ENCODE results near the gene TMEM106C.

The TMEM106C gene, protein sequence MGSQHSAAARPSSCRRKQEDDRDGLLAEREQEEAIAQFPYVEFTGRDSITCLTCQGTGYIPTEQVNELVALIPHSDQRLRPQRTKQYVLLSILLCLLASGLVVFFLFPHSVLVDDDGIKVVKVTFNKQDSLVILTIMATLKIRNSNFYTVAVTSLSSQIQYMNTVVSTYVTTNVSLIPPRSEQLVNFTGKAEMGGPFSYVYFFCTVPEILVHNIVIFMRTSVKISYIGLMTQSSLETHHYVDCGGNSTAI

DNA sequence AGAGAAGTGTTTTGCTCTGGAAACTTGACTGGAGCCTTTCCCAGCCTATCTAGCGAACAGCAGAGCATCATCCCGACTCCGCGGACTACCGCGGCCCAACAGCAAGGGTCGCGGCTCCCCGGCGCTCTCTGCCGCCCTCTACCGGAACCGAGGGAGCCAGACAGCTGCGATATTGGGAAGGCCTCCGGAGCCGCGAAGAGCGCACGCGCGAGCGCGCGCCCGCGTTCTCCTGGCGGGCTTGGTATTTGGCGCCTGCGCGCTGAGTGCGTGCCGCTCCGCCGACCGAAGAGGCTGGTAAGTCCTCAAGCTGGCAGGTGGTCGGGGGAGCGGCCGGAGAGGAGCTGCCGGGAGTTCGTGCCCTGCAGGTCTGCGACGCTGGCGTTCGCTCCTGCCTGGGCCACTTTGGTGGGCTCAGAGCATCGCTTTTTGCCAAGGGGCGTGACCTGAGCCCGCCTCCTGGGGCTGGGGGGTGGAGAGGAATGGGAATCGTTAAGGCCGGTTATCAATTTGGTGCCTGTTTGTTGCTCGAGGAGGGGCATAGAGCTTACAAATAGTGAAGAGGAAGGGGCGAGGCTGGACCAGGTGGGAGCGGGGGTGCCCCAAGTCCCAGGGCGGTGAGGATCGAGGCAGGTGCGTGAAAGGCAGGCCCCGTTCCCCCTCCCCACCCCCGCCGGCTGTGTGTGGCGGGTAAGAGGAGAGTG lies at the start of gene TMEM106C:
TMEM106C (plus strand) TSS at position 257 of the 701 bp plus-strand sequence. CDS start 641 bp downstream, outside the sequence.
- FAIRE-seq, result peak; percentile 63

DNA sequence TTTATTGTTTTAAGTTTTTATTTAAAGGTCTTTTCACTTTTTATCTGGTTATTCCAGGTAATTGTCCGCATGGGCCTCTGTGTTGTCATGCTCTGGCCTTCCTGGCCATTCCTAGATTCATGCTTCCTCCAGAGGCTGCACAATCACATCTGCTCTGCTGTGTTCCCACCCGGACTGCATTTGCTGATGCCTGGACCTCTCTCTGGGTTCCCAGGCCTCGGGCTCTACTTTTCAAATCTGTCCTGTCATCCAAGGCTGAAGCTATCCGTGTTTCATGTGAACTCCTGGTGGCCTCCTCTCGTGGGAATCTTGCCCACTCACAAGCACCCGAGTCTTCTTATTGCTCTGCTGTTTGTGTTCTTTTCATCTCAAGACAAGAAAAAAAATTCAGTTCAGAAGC lies 42.5 kb upstream of the TMEM106C start:
- FAIRE-seq, result no peak

DNA sequence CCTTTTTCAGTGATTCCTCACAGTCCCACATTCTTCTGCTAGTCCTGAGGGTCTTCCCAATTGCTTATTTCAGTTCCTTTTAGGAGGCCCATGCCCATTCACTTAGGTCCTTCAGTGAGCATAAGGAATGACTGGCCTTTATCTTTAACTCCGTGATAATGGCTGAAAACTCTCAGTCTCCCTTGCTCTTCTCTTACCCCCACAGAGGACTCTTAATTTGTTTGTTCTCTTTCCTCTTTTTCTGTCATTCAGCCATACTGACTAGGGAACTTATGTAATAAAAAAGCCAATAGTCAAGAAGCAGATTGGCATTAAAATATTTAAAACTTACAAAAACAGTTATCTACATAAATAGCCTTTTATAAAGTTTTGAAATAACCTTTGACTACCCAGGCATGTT lies 41.5 kb upstream of the TMEM106C start:
- FAIRE-seq, result no peak

DNA sequence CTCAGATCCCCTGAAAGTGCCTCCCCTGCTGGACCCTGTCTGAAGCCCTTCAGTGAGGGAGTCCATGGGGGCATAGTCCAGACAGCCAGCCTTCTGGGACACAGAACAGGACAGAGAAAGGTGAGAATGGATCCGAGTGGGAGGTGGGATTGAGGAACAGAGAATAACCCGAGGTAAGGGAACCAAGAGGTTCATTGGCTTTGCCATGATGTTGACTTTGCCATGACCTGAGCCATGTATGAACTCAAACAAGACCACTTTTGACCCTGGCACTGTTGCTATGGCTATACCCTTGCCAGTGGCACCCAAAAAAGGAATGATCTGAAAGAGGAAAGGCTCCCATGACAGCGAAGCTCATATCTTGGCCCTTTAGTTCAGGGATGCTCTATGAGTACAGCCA lies 36.0 kb upstream of the TMEM106C start:
- no peak for FAIRE-seq

DNA sequence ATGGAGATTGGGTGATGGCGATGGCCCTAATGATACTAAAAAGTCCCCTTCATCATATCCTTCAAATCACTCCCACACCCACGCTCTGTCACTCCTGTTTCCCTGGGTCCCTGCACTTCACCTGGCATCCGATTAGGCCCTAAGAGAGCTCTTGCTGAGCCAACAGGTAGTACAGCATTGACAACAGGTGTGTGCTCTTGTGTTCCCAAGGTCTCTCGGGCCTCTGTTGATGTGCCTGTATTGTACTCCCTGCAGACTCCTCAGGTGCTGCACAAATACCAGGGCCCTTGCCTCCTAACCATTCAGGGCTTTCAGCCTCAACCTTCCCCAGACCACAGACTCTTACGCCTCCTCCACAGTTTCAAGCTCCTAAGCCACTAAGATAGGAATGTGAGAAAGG lies 32.8 kb upstream of the TMEM106C start:
- FAIRE-seq, result no peak

DNA sequence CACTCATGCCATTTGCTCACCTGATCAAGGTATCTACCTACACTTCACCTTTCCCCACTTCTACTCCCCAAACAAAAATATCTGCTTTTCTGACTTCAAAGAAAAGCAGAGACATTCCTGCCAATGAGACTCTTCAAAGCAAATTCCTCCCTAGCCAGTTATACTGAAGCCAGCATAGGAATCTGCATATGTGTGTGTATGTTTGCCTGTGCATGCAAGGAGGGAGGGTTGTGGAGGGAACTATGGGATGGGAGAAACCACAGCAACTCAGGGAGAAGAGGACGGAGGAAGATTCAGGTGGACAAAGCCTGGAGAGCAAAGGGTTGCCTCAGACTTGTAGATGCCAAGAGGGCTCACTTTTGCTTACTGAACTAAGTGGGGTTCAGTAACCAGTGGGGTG lies 32.2 kb upstream of the TMEM106C start:
- FAIRE-seq, result no peak

DNA sequence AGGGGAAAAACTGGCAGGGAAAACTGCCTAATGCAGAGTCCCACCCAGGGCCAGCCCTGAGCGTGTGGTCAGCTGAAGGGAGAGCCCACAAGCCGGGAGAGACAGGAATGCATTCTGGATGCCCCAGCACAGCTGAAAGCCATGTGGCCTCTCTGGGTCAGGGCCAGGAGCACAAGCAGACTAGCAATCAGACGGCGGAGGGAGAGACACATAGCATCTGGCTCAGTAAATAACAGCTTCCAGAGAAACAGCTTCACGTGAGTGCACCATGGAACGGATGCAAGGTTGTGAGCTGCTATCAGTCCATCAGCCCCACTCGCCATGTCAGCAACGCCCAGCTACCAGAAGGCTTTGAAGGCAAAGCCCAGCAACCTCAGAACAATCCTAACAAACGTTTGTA lies 28.2 kb upstream of the TMEM106C start:
- FAIRE-seq, result no peak

DNA sequence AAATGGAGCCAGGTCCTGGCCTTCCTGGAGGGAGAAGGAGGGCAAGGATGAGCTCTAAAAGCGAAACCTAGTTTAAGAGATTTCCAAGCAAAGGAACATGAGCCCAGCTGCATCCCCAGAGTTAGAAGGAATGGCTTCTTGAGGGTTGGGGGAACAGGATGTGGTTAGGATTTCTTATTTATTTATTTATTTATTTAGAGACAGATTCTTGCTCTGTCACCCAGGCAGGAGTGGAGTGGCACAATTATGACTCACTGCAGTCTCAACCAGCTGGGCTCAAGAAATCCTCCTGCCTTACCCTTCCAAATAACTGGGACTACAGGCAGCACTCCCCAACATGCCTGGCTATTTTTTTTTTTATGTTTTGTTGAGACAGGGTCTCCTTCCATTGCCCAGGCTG lies 25.3 kb upstream of the TMEM106C start:
- FAIRE-seq, result no peak

DNA sequence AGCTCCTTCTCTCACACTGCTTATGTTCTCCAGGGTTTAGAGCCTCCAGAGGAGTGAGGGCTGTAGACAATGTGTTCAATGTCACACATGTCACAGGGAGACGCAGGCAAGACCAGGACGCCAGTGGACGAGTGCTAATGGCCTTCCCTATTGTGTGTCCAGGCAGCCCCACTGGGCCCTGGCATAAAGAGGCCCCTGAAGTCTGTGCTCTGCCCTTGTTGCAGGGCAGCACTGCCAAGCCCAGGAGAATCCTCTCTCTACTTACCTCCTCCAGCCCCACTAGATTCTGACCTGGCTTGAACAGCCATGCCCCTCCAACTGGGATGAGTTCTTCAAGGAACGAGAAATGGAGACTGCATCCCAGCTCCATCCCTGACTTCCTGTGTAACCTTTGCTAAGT lies 24.8 kb upstream of the TMEM106C start:
- no peak for FAIRE-seq

DNA sequence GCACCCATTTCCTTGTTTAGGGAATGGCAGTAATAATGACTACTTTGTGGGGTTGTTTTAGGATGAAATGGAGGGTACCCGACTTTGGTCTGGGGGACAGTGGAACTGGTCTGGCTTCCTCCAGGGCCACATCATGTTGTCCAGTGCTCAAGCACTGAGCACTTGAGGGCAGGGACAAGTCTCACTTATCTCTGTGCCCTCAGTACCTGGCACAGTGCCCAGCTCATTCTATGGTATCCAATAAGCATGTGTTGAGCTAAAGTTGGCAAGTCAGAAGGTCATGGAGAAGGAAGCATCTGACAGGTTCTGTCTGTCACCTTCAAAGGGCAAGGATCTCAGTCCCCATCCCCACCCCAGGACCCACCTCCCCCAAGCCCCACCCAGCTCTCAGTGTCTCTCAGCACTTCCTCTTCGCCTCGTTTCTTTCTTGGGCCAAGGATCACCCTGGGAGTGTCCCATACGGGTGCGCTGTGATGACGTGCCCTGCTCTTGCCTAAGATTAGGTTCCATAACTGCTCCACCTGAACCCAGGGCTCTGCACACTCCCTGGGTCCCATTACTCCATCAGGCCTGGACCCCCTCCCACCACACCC lies 24.3 kb upstream of the TMEM106C start:
- FAIRE-seq, result no peak

DNA sequence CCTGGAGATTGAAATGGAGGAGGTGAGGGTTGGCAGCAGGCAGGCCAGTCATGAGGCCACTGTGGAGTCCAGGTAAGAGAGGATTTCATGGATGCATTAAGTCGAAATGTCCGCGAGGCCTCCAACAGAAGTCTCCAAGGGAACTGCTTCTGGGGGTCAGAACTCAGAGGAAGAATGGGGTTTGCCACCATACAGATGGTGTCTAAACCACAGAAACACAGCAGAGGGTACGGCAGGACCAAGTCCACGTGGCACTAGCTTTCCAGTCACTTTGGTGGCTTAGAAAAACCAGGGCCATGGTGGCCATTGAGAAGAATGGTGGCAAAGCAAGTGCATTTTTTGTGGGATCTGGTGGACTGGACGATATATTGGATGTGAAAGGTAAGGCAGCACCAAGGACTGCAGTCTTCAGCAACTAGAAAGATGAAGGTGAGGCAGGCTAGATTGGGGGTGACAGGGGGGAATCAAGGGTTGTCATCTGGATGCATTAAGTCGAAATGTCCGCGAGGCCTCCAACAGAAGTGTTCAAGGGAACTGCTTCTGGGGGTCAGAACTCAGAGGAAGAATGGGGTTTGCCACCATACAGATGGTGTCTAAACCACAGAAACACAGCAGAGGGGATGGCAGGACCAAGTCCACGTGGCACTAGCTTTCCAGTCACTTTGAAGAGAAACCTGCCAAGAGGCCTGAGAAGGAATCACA lies 22.5 kb upstream of the TMEM106C start:
- FAIRE-seq, result no peak

DNA sequence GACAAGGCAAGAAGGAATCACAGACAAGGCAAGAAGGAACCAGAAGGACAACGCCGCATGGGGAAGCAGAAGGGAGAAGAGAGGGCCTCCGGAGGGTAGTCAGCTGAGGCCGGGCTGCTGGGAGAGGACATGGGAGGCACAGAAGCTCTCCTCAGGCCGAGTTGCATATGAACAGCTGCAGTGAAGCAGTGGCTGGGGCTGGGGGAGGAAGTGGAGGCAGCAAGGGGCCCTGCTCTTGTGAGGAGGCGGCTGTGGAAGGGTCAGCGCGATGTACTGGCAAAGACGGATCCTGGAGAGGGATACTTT lies 22.0 kb upstream of the TMEM106C start:
- FAIRE-seq, result no peak

DNA sequence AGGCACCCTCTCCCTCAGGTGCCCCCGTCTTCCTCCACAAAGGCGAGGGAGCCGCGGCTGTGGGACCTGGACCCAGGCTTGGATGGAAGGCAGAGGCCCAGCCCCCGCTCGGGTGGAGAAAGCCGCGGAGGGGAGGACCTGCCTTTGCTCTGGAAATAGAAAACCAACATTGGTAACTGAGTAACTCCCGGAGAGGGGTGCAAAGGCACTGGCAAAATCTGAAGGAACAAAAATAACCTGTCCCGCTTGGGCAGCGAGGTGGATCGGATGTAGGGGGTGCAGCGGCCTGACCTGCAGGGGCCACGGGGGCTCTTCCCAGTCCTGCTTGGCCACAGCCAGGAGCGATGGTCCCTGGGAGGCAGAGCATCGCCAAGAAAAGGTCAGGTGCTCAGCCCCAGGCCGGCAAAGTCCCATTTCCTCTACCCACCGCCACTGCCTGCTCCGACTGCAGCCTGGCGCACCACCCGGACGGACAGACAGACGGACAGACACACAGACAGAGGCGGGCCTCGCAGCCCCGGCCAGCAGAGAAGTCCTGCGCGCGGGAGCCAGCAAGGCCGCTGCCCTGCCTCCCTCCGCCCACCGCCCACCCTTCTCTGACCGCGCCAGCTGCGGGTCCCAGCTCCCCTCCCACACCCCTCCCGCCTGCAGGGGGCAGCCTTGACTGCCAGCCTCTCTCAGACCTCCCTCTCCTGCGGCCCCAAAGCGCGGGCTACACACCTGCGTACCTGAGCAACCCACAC lies 21.4 kb upstream of the TMEM106C start:
- FAIRE-seq, result no peak

DNA sequence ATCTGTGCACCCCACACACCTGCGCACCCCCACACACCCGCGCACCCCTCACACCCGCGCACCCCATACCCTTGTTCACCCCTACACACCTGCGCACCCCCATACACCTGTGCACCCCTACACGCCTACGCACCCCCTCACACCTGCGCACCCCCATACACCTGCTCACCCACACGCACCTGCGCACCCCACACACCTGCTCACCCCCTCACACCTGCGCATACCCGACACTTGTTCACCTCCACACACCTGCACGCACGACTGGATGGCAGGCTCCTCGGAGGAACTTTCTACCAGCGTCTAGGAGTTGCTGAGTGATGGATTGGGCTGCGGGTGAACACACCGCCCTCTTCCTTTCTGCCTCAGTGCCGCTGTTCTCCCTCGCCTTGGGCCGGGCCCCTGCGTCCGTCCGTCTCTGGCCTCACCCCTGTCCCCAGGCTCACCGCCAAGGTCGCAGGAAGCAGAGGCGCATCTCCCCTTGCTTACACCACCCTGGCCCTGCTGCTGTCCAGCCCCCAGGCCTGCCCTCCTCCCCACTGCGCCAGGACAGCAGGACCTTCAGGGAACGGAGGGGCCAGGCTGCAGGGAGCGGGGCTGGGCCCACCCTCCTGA lies 20.7 kb upstream of the TMEM106C start:
- no peak for FAIRE-seq

DNA sequence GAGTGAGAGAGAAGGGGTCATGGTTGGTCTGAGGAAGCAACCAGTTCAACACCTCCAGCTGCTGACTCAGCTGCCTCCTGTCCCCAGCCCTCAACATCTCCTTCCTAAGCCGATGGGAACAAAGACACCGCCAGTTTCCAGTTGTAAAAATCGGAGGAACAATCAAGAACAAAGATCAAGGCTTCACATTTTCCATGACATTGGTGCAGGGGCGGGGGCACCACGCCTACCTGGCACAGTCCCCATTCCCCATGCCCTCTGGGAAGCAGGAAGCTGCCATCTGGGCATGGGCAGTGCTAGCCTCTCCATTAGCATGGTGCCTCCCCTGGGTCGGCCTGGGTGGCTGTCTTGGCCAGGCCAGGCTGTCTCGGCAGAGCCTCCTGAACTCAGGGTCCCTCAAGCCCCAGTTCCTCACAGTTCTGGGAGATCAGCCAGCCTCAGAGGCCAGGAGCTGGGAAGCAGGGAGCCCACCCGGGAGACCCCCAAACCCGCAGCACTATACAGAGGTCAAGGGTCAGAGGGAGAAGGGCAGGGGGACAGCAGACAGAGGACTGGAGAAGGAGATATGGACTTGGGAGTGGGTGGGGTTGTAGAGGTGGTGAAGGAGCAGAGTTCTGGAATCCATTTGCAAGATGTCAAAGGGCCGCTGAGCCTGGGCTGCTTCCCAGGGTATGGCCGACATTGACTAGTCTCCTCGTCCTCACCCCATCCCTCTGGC lies 19.6 kb upstream of the TMEM106C start:
- no peak for FAIRE-seq

DNA sequence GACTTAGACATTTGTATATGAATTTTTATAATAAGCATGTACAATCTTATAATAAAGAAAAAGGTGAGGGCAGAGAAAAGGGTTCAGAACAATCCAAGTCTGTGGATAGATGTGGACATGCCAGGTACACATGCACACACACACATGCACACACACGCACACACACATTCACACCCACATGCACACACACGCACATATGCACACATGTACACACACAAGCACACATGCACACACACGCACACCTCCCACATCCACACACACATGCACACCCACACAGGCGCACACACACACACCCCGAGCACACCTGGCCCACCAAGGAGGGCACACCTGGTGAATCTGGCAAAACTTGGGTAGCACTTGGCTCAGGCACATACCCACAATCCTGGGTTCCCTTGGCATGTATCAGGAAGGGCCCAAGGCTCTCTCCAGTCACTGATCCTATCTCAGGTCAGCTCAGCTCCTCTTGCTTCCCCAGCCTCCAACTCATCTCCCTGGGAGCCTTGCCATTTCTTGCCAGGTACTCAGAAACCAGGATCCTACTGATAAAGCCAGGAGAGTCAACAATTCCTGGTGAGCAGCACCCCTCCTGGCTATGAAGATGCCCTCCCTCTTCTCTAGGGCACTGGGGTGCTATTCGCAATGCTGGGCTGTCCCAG lies 18.6 kb upstream of the TMEM106C start:
- FAIRE-seq, result no peak

DNA sequence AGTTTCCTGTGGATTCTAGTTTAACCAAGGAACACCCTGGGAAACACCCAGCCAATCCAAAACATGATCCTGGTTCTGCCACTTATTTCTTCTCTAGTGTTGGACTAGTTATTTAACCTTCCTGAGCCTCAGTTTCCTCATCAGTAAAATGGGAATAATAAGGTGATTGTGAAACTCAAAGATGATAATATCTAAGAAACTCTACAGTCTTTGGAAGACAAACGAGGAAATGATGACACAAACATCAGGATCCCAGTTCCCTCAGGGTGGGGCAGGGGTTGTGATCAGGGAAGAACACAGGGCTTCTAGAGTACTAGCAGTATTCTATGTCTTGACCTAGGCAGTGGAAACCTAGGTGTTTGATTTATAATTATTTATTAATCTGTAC lies 18.1 kb upstream of the TMEM106C start:
- FAIRE-seq, result no peak

DNA sequence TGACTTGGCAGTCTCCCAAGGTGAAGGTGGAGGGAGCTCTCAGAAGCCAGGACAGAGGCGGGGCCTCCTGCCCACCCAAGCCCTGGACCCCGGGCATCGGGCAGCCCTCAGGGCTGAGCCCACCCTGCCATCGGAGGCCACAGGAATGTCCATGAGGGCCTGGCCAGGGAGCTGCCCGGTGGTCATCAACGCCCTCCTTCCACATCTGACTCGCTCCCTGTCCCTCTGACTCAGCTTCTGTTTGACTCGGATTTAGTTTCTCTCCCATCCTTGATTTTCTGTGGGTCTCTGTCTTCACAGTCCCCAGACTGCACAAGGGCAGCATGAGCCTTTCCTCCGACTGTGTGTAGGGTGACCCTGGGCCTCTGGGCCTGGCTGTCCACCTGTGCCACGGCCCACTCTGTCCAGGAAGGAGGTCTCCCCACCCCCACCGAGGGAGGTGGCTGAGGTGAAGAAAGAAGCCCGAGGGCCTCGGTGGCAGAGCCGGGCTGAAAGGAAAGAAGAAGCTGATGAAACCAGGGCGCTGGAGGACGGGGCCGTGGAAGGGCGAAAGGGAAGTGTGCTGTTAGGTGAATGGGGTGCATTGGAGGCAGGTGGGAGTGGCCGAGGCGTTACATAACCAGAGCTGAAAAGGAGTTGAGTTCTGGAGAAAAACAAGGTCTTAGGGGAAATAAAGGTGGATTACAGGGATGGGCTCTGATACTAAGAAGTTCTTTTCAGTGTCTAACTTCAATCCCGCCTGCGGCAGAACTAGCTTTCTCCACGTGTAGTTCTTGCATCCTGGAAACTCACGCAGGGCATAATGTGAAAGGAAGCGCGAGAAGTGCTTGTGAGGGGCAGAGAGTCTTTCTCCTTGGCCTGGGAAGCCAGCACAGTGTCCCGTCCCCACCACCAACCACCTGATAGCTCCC lies 16.7 kb upstream of the TMEM106C start:
- FAIRE-seq, result no peak

DNA sequence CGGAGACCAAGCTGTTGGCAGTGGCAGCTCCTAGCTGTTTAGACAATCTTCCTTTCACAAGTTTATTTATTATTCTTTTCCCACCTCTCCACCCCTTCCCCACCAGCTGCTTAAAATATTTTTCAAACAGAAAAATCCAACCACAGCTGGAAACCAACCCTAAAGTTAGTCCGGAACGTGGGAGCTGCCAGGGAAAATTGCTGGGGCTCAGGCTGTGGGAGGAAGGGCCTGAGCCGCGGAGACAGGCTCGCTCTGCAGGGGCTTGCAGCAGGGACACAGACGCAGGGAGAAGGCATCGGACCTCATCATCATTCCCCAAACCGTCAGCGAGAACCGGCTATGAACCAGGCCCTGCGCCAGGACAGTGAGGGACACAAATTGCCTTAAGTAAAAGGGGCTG lies 16.1 kb upstream of the TMEM106C start:
- no peak for FAIRE-seq

Data from A204.1 (cell line).